AG04449 (cell line): ENCODE measurements around the gene EHBP1L1.

Experiments
- CTCF ChIA-PET: fragments of 350-600 bp; formaldehyde crosslinking; extraction: SDS; loops from one replicate; lab custom pipeline; 2021; ENCODE audit warnings: antibody characterized with exemption; lab: Yijun Ruan, JAX
- POLR2A ChIA-PET: fragments of 400-600, 350-600 bp; formaldehyde crosslinking; extraction: SDS; loops from one replicate; lab custom pipeline; 2020; ENCODE audit warnings: antibody characterized with exemption, inconsistent platforms; lab: Yijun Ruan, JAX
- DNase-seq: peaks from one replicate; pipeline ENCODE4 v3.0.0-alpha.2; 2010; ENCODE audit warnings: low read depth, low spot score
- H3K4me3 ChIP-seq: 2 replicates; pipeline ENCODE4 v1.5.1; 2011; ENCODE audit warnings: low read depth, mild to moderate bottlenecking, control low read depth, low read length
- TF ChIP-seq, protein P1 (sequence below): IDR thresholded peaks from one replicate; pipeline ENCODE4 v1.5.1; 2011; ENCODE audit warnings: mild to moderate bottlenecking, moderate library complexity, low read length, control low read depth, inconsistent platforms; ENCODE audit not compliant: insufficient read depth; ENCODE audit errors: missing control alignments

The EHBP1L1 gene

DNA sequence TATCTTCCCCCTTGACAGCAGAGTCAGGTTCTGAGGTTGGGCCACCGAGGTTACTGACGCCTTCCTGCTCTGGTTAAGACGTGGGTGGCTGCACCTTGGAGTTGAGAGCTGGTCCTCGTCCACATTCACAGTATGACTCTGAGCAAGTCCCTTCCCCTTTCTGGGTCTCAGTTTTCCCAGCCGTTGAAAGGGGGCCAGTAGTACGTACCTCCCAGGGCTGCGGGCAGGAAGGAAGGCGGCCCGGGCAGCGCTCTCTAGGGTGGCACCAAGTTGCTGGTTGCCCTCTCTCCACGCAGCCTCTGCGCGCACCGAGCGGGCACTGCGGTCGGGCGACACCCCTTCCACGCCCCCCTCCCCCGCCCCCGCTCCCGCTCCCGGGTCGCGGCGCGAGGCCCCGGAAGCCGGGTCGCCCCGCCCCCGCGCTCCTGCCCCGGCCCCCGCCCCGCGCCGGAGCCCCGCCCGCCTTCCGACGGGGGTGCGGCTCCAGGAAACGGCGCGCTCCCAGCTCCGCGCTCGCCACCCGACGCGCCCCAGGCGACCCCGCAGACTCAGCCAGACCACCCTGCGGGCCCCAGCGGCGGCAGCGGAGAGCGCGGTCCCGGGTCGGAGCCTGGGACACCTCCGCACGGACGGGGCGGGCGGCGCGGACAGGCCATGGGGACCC is at the start of gene EHBP1L1:
EHBP1L1 (plus strand) TSS at position 486 of the 664 bp plus-strand sequence. CDS start 250 bp downstream, outside the sequence.
- CTCF ChIA-PET = interaction anchor here (1.0 to 5.3 kb wide), 6 partner anchors 11 to 34 kb away, joined by 3 to 60 read pairs (median 22); partner anchors contain the start of gene KCNK7
- peak within 1 kb of the TSS; percentile 68 for H3K4me3 ChIP-seq
- DNase-seq = no peak
- TF ChIP-seq, protein P1, sequence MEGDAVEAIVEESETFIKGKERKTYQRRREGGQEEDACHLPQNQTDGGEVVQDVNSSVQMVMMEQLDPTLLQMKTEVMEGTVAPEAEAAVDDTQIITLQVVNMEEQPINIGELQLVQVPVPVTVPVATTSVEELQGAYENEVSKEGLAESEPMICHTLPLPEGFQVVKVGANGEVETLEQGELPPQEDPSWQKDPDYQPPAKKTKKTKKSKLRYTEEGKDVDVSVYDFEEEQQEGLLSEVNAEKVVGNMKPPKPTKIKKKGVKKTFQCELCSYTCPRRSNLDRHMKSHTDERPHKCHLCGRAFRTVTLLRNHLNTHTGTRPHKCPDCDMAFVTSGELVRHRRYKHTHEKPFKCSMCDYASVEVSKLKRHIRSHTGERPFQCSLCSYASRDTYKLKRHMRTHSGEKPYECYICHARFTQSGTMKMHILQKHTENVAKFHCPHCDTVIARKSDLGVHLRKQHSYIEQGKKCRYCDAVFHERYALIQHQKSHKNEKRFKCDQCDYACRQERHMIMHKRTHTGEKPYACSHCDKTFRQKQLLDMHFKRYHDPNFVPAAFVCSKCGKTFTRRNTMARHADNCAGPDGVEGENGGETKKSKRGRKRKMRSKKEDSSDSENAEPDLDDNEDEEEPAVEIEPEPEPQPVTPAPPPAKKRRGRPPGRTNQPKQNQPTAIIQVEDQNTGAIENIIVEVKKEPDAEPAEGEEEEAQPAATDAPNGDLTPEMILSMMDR = no peak
- POLR2A ChIA-PET = interaction anchor here (0.6 to 2.8 kb wide), 7 partner anchors 11 to 153 kb away, joined by 3 to 18 read pairs (median 4); partner anchors contain the start of gene NEAT1

DNA sequence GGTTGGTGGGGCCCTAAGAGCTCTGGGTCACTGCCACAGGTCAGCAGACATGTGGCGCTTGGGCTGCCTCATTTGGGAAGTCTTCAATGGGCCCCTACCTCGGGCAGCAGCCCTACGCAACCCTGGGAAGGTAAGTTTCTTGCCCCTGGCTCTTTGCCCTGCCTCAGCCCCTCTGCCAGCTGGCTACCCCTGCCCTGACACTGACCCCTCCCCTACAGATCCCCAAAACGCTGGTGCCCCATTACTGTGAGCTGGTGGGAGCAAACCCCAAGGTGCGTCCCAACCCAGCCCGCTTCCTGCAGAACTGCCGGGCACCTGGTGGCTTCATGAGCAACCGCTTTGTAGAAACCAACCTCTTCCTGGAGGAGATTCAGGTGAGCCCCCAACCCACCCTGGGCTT is 49.1 kb upstream of the EHBP1L1 start:
- CTCF ChIA-PET = interaction anchor here (0.9 to 4.4 kb wide), 5 partner anchors 14 to 110 kb away, joined by 3 to 35 read pairs (median 3); no protein-coding TSS in a partner anchor
- DNase-seq = no peak
- H3K4me3 ChIP-seq = peak overlapping the region; percentile 85
- POLR2A ChIA-PET = interaction anchor here (2.2 kb wide), 1 partner anchor 14 kb away, joined by 7 read pairs; no protein-coding TSS in a partner anchor
- TF ChIP-seq, protein P1 = no peak

DNA sequence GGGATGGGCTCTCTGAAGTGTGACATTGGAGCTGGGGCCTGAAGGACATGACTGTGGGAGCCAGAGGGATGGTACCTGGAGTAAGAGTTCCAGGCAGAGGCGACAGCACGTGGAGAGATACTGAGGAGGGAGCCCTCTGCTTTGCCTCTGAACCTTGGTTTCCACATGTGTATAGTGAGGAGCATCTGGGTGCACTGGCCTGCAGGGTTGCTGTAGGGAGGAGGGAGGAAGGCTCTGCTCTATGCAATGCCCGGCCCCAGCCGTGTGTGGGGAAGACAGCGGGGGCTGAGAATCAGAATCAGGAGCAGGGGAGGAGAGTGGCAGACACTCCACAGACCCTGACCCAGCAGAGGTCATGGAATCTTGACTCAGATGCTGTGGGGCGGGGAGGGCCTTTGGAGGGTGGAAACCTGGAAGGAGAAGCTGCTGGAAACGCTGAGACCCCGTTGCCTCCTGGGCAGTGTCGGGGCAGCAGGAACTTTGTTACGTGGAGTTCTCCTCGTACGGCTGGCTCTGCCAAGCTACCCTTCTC is 47.0 kb upstream of the EHBP1L1 start:
- TF ChIP-seq, protein P1 = no peak
- ChIA-PET POLR2A (interaction anchor here (0.7 to 1.3 kb wide), 3 partner anchors 10 to 44 kb away, joined by 3 to 5 read pairs (median 3); no protein-coding TSS in a partner anchor), CTCF (interaction anchor here (1.2 to 5.6 kb wide), 3 partner anchors 13 to 65 kb away, joined by 3 to 65 read pairs (median 9); no protein-coding TSS in a partner anchor)
- no peak for DNase-seq
- no peak overlapping the region for H3K4me3 ChIP-seq

- H3K4me3 ChIP-seq = no peak overlapping the region
- POLR2A ChIA-PET = interaction anchor here (0.5 to 1.3 kb wide), 5 partner anchors 9 to 115 kb away, joined by 3 to 5 read pairs (median 3); no protein-coding TSS in a partner anchor
- TF ChIP-seq, protein P1 = no peak
- CTCF ChIA-PET = interaction anchor here (0.8 to 5.6 kb wide), 4 partner anchors 9 to 86 kb away, joined by 3 to 65 read pairs (median 6); partner anchors contain the start of gene PCNX3
- DNase-seq = no peak
These were observed 46.2 kb upstream of the EHBP1L1 start for GRCh38 chr11:65529475-65530156.

DNA sequence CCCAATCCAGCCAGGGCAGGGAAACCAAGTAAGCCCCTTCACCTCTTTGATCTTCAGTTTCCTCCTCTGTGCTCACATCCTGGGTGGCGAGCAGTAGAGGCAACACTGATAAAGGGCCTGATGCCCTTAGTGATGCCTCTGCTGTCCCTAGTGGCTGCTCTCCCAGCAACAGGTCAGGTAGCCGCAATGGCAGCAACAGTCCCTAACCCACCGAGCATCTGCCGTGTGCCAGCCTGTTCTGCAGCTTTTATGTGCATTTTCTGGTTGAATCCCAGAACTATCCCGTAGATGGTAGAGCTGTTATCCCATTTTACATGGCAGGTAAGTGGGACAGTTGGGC is 45.7 kb upstream of the EHBP1L1 start:
- ChIA-PET CTCF (interaction anchor here (0.8 to 5.6 kb wide), 5 partner anchors 9 to 85 kb away, joined by 3 to 65 read pairs (median 3); partner anchors contain the start of gene PCNX3), POLR2A (interaction anchor here (0.5 to 1.3 kb wide), 4 partner anchors 9 to 115 kb away, joined by 3 to 5 read pairs (median 4); no protein-coding TSS in a partner anchor)
- no peak for DNase-seq
- H3K4me3 ChIP-seq = no peak overlapping the region
- TF ChIP-seq, protein P1 = peak; percentile 29
